HG02884 (cell line): ENCODE data around the gene KCNIP1.

Experiments used
- ATAC-seq: cut with Tn5 transposase; IDR thresholded peaks from one replicate; pipeline ENCODE4 v1.9.1; 2021; ENCODE audit warnings: mild to moderate bottlenecking, moderate library complexity; ENCODE audit not compliant: unreplicated experiment

KCNIP1 gene

GRCh38 chr5:170562166-170562874, 58.5 kb downstream of the KCNIP1 start:
- no peak for ATAC-seq

DNA sequence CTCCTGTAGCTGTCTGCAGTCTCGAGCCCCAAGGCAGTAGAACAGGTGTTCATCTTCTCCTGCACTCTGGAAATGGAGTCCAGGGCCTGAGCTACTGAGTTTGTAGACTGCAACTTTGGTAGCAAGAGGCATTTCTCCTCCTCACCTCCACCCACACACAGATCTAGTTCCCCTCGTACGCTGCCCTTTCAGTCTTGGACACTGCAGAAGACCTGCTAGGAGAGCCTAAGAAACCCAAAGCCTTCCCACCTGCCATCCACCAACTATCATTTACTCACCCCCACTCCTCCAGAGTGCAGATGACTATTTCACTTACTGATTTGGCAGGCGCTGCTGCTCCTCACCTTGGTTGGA, 59.0 kb downstream of the KCNIP1 start:
- ATAC-seq = no peak

- no peak for ATAC-seq
Observed at GRCh38 chr5:170563824-170564567, 60.2 kb downstream of the KCNIP1 start.

GRCh38 chr5:170565072-170565471, 61.3 kb downstream of the KCNIP1 start:
- no peak for ATAC-seq

DNA sequence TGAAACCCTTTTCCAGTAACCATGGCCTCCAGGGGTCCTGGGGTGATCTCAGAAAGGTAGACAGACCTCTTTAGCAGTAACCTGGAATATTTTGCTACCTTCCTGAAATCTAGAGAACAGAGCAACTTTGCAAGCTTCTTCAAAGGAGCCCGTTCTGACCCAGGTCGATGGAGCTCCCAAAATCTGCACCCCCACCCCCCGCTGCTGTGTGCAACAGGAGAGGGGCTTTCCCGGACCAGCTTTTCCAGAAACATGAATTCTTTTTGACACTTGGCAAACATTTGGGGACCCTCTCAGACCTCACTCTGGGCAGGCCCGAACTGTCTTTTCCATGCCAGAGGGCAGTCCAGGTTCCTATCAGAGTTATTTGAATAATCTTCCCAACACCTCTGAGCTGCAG, 65.3 kb downstream of the KCNIP1 start:
- no peak for ATAC-seq

DNA sequence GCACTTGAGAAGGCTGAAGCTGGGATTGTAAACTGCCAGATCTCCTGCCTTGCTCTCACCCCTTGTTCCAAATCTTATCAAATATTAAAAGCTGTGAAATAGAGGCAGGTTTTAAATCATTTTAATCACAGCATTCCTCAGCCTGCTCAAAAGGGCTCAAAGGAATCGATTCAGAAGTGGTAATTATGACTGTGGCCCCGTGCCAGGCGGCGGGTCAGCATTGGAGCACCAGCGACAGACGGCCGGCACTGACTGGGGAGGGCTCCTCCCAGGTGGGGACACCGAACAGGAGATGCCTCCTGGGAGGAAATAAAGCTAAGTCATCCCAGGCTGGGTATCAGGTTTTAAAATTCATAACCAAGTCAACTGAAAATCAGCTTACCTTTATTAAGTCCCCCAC, 66.7 kb downstream of the KCNIP1 start:
- ATAC-seq = no peak

GRCh38 chr5:170571281-170571731, 67.5 kb downstream of the KCNIP1 start:
- no peak for ATAC-seq

GRCh38 chr5:170571875-170572852, 68.3 kb downstream of the KCNIP1 start:
- peak; percentile 91 for ATAC-seq

- no peak for ATAC-seq
Observed at GRCh38 chr5:170573114-170573513, 69.3 kb downstream of the KCNIP1 start.

DNA sequence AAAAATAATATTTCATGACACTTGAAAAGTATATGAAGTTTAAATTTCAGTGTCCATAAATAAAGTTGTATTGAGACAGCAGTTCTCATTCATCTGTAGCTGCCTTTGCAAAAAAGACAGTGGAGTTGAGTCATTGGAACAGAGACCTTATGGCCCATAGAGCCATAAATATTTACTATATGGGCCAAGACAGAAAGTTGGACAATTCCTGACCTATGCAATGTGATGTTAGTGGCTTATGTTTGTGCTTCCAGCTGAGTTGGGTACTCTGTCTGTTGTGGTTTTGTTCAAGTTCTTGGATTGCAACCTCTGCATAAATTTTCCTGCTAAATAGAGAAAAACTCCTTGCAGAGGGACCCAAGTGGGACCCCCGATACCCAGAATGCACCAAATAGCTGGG, 69.8 kb downstream of the KCNIP1 start:
- no peak for ATAC-seq

- ATAC-seq = no peak
Observed at GRCh38 chr5:170576602-170577535, 73.0 kb downstream of the KCNIP1 start.

DNA sequence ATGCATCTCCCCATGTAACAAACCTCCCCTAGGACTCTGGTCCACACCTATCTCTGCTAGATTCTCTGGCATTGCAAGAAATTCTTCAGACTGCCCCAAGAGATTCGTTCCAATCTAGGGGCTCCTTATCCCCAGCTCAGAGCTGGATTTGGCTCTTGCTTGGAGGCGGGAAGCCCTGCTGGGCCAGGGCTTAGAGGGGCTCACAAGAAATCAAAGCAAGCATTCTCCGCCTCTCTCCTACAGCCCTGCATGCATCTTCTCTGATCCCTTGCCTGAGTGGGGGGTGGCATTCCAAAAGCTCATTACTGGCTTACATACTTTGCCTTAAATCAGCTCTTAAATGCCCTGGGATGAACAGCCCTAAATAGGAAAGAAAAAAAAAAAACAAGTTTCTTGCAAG, 75.8 kb downstream of the KCNIP1 start:
- no peak for ATAC-seq

DNA sequence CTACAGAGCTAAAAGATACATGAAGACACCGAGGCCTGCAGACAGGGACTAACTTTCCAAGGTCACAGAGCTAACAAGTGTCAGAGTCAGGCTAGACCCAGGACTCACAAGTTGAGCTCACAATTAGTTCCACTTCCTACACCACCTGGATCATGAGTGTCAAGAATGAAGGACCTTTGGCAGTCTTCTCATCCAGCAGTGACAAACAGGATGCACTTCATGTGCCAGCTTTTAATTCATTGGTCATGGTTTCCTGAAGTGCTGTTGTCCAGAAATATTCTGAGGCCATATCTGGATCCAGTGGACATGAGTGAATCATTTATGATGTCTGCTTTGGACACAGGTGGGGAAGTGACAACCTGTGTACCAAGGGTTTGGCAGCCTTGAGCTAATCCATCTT, 77.4 kb downstream of the KCNIP1 start:
- ATAC-seq = no peak

- no peak for ATAC-seq
Observed at GRCh38 chr5:170582644-170583330, 79.0 kb downstream of the KCNIP1 start.

GRCh38 chr5:170584003-170584402, 80.2 kb downstream of the KCNIP1 start:
- no peak for ATAC-seq

- no peak for ATAC-seq
Observed at GRCh38 chr5:170584450-170585058, 80.7 kb downstream of the KCNIP1 start.

- ATAC-seq = no peak
Observed at GRCh38 chr5:170585273-170585948, 81.6 kb downstream of the KCNIP1 start.

GRCh38 chr5:170587808-170588207, 84.0 kb downstream of the KCNIP1 start:
- no peak for ATAC-seq

- no peak for ATAC-seq
Observed at GRCh38 chr5:170589643-170590042, 85.8 kb downstream of the KCNIP1 start.
